A549 (cell line): ENCODE data around the gene ZSCAN9. TPM values are rescaled to one million over a fixed set of nuclear protein-coding genes. Genes with fewer than 3 reads are reported as not detected.

ENCODE experiments used
- ATAC-seq, 2 experiments: fragments of 200-7000 bp in 1 of 2; fragments of >200 bp in 1 of 2; cut with Nextera tagmentation in 1 of 2; cut with Tn5 transposase in 1 of 2; 3 replicates each; pipeline versions ENCODE4 v1.8.0 to v1.9.1; 2018 to 2020; ENCODE audit warnings: mild to moderate bottlenecking in 1 of 2, moderate library complexity in 1 of 2
- CTCF ChIA-PET: fragments of 300-600 bp; sonication (Branson Sonifier 250); formaldehyde crosslinking; extraction: SDS; loops from one replicate; lab custom pipeline; 2021; ENCODE audit warnings: antibody characterized with exemption, inconsistent platforms; lab: Yijun Ruan, JAX
- POLR2A ChIA-PET: fragments of 350-600 bp; formaldehyde crosslinking; extraction: SDS; loops from one replicate; lab custom pipeline; 2021; ENCODE audit warnings: antibody characterized with exemption, inconsistent platforms; lab: Yijun Ruan, JAX
- DNase-seq, 2 experiments: peaks; one replicate each; pipeline versions ENCODE4 v3.0.0 to v3.0.0-alpha.2; 2011 to 2016; ENCODE audit warnings: low read depth in 1 of 2, low spot score in 1 of 2
- FAIRE-seq: peaks from 2 replicates; lab custom pipeline; 2011; peaks lifted over from hg19 to GRCh38; lab: Jason Lieb, UNC
- H3K27ac ChIP-seq, 2 experiments: fragments of >200 bp; sonication (Bioruptor Twin); formaldehyde crosslinking; 3 replicates each; pipeline ENCODE4 v1.5.1; 2016 to 2017
- H3K4me1 ChIP-seq: fragments of >200 bp; sonication (Bioruptor Twin); formaldehyde crosslinking; 3 replicates; pipeline ENCODE4 v1.6.1; 2016
- H3K4me2 ChIP-seq: fragments of >200 bp; sonication (Bioruptor Twin); formaldehyde crosslinking; 3 replicates; pipeline ENCODE4 v1.6.1; 2016
- H3K4me3 ChIP-seq: fragments of >200 bp; sonication (Bioruptor Twin); formaldehyde crosslinking; 3 replicates; pipeline ENCODE4 v1.5.1; 2016
- H3K9me3 ChIP-seq: fragments of >200 bp; sonication (Bioruptor Twin); formaldehyde crosslinking; 3 replicates; pipeline ENCODE4 v1.6.1; 2016
- CEBPB ChIP-seq, 2 experiments: fragments of >200 bp in 1 of 2; sonication (Bioruptor Twin) in 1 of 2; formaldehyde crosslinking in 1 of 2; IDR thresholded peaks; 2 replicates each; pipeline ENCODE4 v1.6.1; 2012 to 2016
- CHD4 ChIP-seq: fragments of 200-600 bp; sonication (generic); IDR thresholded peaks from 2 replicates; pipeline ENCODE4 v1.6.1; 2016; ENCODE audit warnings: antibody characterized with exemption, mild to moderate bottlenecking, borderline replicate concordance
- EHF ChIP-seq: fragments of 250-450 bp; sonication (Bioruptor Pico); IDR thresholded peaks from 2 replicates; pipeline ENCODE4 v1.5.0; 2020; ENCODE audit warnings: mild to moderate bottlenecking
- EHMT2 ChIP-seq: fragments of 200-600 bp; sonication (generic); IDR thresholded peaks from 2 replicates; pipeline ENCODE4 v1.6.1; 2016; ENCODE audit warnings: antibody characterized with exemption, low read depth, mild to moderate bottlenecking, moderate library complexity
- EP300 ChIP-seq, 2 experiments: fragments of >200 bp; sonication (Bioruptor Twin); formaldehyde crosslinking; IDR thresholded peaks; 2 replicates in 1 of 2; 3 replicates in 1 of 2; pipeline ENCODE4 v1.6.1; 2016 to 2017
- ESRRA ChIP-seq: fragments of 150-350 bp; IDR thresholded peaks from 2 replicates; pipeline ENCODE4 v1.6.1; 2014; ENCODE audit warnings: mild to moderate bottlenecking, low read length, borderline replicate concordance
- FOSB ChIP-seq: fragments of 250-450 bp; sonication (Bioruptor Pico); IDR thresholded peaks from 2 replicates; pipeline ENCODE4 v1.5.0; 2020; ENCODE audit warnings: mild to moderate bottlenecking, moderate library complexity
- GATA3 ChIP-seq: IDR thresholded peaks from 2 replicates; pipeline ENCODE4 v1.6.1; 2012; ENCODE audit warnings: borderline replicate concordance
- HDAC2 ChIP-seq: fragments of 200-600 bp; sonication (generic); IDR thresholded peaks from 2 replicates; pipeline ENCODE4 v1.6.1; 2016
- HOXB13 ChIP-seq: fragments of 250-450 bp; sonication (Bioruptor Pico); IDR thresholded peaks from 2 replicates; pipeline ENCODE4 v1.5.0; 2020; ENCODE audit warnings: low read depth, mild to moderate bottlenecking, moderate library complexity
- KDM1A ChIP-seq: fragments of 200-600 bp; sonication (generic); IDR thresholded peaks from 2 replicates; pipeline ENCODE4 v1.6.1; 2016; ENCODE audit warnings: low read depth, mild to moderate bottlenecking
- KDM5A ChIP-seq: fragments of 200-600 bp; sonication (generic); IDR thresholded peaks from 2 replicates; pipeline ENCODE4 v1.6.1; 2016; ENCODE audit warnings: antibody characterized with exemption, mild to moderate bottlenecking
- MAFK ChIP-seq: fragments of 450-650 bp; IDR thresholded peaks from 2 replicates; pipeline ENCODE4 v1.6.1; 2014; ENCODE audit not compliant: partially characterized antibody
- MYC ChIP-seq: IDR thresholded peaks from 2 replicates; pipeline ENCODE4 v1.6.1; 2012; ENCODE audit warnings: mild to moderate bottlenecking, inconsistent platforms, low read length, improper control_type of control experiment, borderline replicate concordance
- POLR2A ChIP-seq: IDR thresholded peaks from 2 replicates; pipeline ENCODE4 v1.6.1; 2012; ENCODE audit warnings: mild to moderate bottlenecking, low read length
- POLR2AphosphoS2 ChIP-seq: conservative IDR thresholded peaks from 2 replicates; pipeline ENCODE4 v1.6.1; 2012; ENCODE audit warnings: low read length, improper control_type of control experiment, inconsistent platforms
- ZC3H11A ChIP-seq: fragments of 450-650 bp; IDR thresholded peaks from 2 replicates; pipeline ENCODE4 v1.6.1; 2014; ENCODE audit warnings: antibody characterized with exemption, mild to moderate bottlenecking
- ZFP36 ChIP-seq: fragments of 450-650 bp; IDR thresholded peaks from 2 replicates; pipeline ENCODE4 v1.6.1; 2014; ENCODE audit warnings: borderline replicate concordance; ENCODE audit not compliant: partially characterized antibody
- ZSCAN20 ChIP-seq: fragments of 250-450 bp; sonication (Bioruptor Pico); IDR thresholded peaks from 2 replicates; pipeline ENCODE4 v1.8.0; 2022; ENCODE audit warnings: mild to moderate bottlenecking, moderate library complexity
- WGBS: methylation state at CpG from one replicate; pipeline ENCODE4 v1.1.6; 2017; ENCODE audit errors: missing lambda C conversion rate; 5-methylcytosine and 5-hydroxymethylcytosine counted together
- polyA plus RNA-seq, 4 experiments: library from polyadenylated mRNA; depleted of rRNA in 3 of 4; stranded (reverse); fragments of >200 nt; fragmentation: RNase III in 1 of 4; extraction: RNeasy Plus Mini Kit Qiagen cat#74134 plus additional on column Dnase treatment in 1 of 4; gene quantifications; 2 replicates in 3 of 4; 3 replicates in 1 of 4; pipeline ENCODE4 v1.2.3, GENCODE V29; 2011 to 2017
- TF ChIP-seq, protein P1 (sequence below): IDR thresholded peaks from 2 replicates; pipeline ENCODE4 v1.6.1; 2012
- TF ChIP-seq, protein P2 (sequence below): fragments of 250-450 bp; sonication (Bioruptor Pico); IDR thresholded peaks from 2 replicates; pipeline ENCODE4 v1.5.0; 2020; ENCODE audit warnings: low read depth, mild to moderate bottlenecking, moderate library complexity
- TF ChIP-seq, protein P3 (sequence below): fragments of >200 bp; sonication (Bioruptor Twin); formaldehyde crosslinking; IDR thresholded peaks from 3 replicates; pipeline ENCODE4 v1.6.1; 2016
- TF ChIP-seq, protein P4 (sequence below): IDR thresholded peaks from 2 replicates; pipeline ENCODE4 v1.6.1; 2012; ENCODE audit warnings: low read depth, borderline replicate concordance
- TF ChIP-seq, protein P5 (sequence below): IDR thresholded peaks from 2 replicates; pipeline ENCODE4 v1.6.1; 2012
- TF ChIP-seq, protein P6 (sequence below): fragments of 250-450 bp; sonication (Bioruptor Pico); IDR thresholded peaks from 2 replicates; pipeline ENCODE4 v1.5.0; 2021; ENCODE audit warnings: mild to moderate bottlenecking, moderate library complexity, borderline replicate concordance

Gene ZSCAN9
- polyA plus RNA-seq, 2 of the 4 experiments (the other 2 are of a cell fraction), result 7.7 to 16.2 TPM

DNA sequence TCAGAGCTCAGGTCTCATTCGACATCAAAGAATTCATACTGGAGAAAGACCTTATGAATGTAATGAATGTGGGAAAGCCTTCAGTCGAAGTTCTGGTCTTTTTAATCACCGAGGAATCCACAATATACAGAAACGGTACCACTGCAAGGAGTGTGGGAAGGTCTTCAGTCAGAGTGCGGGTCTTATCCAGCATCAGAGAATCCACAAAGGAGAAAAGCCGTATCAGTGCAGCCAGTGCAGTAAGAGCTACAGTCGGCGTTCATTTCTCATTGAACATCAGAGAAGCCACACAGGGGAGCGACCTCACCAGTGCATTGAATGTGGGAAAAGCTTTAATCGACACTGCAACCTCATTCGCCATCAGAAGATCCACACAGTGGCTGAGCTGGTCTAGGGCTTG lies 7.7 kb downstream of the ZSCAN9 start:
- 97% methylated on average over 11 of the region's 11 CpGs for WGBS
- CTCF ChIA-PET, result interaction anchor here (1.4 to 1.5 kb wide), 2 partner anchors 123 to 124 kb away, joined by 4 read pairs; no protein-coding TSS in a partner anchor

DNA sequence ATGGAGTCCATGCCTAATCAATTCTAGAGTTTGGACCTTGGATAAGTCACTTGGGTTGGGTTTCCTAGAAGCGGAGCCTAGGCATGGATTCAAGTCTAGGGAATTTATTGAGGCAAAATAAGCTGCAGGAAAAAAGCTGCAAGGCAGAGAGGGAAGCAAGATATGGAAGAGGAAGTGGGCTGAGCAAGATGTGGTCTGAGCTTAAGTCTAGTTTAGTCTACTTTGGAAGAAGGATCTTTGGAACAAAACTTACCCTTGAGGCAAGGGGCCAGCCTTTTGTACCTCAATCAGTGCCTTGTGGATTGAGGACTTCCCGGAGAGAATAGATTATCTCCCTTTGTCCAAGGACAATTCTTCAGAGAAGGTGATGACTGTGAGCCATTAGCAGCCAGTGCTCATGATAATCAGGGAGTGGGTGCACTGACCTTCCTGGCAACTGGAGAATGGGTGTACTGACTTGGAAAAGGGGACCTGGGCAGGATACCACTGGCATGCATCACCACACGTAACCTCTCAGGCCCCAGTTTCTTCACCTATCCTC lies 10.9 kb downstream of the ZSCAN9 start:
- FAIRE-seq (no peak), ATAC-seq (no peak), DNase-seq (no peak)
- ChIA-PET POLR2A (no interaction called here), CTCF (no interaction called here)
- Histone ChIP-seq H3K4me2 (no peak overlapping the region), H3K9me3 (peaks cover 10% of the 10 kb centered on the region; the same call in 1 of the 3 replicates), H3K4me1 (no peaks in the 10 kb centered on the region), H3K4me3 (no peak overlapping the region), H3K27ac (no peak overlapping the region)
- WGBS, result 93% methylated on average over 3 of the region's 3 CpGs
- TF ChIP-seq FOSB (CRISPR knock-in tag), result no peak
- no peak for TF ChIP-seq KDM1A
- no peak for TF ChIP-seq POLR2A
- TF ChIP-seq EHMT2, result no peak
- no peak for TF ChIP-seq ZC3H11A
- no peak for TF ChIP-seq MYC
- TF ChIP-seq CEBPB (IDR thresholded peaks at IDR 0.05), result no peak

More for the DNA sequence above, 7.7 kb downstream of the ZSCAN9 start:
- ATAC-seq (no peak), FAIRE-seq (no peak), DNase-seq (no peak)
- Histone ChIP-seq H3K27ac (no peak overlapping the region), H3K4me1 (no peaks in the 10 kb centered on the region), H3K9me3 (peaks cover 10% of the 10 kb centered on the region; the same call in 1 of the 3 replicates), H3K4me3 (no peak overlapping the region), H3K4me2 (no peak overlapping the region)
- no peak for TF ChIP-seq GATA3
- no peak for TF ChIP-seq POLR2AphosphoS2
- TF ChIP-seq ZFP36, result no peak
- TF ChIP-seq MAFK, result no peak
- TF ChIP-seq, protein P1, sequence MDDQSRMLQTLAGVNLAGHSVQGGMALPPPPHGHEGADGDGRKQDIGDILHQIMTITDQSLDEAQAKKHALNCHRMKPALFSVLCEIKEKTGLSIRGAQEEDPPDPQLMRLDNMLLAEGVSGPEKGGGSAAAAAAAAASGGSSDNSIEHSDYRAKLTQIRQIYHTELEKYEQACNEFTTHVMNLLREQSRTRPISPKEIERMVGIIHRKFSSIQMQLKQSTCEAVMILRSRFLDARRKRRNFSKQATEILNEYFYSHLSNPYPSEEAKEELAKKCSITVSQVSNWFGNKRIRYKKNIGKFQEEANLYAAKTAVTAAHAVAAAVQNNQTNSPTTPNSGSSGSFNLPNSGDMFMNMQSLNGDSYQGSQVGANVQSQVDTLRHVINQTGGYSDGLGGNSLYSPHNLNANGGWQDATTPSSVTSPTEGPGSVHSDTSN, result no peak
- no peak for TF ChIP-seq CHD4
- no peak for TF ChIP-seq KDM5A
- TF ChIP-seq, protein P2, sequence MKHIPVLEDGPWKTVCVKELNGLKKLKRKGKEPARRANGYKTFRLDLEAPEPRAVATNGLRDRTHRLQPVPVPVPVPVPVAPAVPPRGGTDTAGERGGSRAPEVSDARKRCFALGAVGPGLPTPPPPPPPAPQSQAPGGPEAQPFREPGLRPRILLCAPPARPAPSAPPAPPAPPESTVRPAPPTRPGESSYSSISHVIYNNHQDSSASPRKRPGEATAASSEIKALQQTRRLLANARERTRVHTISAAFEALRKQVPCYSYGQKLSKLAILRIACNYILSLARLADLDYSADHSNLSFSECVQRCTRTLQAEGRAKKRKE (CRISPR knock-in tag), result no peak
- no peak for TF ChIP-seq EP300 (IDR thresholded peaks at IDR 0.05)
- POLR2A ChIA-PET, result interaction anchor here (0.9 kb wide), 1 partner anchor 14 kb away, joined by 3 read pairs; no protein-coding TSS in a partner anchor

DNA sequence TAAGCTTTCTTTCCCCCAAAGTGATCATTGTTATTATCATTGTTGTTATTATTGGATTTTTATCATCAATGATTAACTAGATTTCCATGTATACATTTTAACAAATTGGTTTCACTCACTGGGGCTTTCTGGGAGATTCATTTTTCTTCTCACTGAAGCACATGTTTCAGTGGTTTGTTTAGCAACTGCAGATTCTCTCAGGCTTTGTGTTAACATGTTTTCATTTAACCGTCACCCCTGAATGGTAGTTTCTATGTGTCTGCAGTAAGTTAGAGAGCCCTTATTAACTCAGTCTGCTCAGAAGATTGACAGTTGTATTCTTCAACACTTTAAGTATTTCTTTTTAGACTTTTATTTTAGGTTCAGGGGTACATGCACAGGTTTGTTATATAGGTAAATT lies 14.6 kb downstream of the ZSCAN9 start:
- no peak overlapping the region for H3K4me3 ChIP-seq
- WGBS, result 92% methylated on average over 1 of the region's 1 CpG
- TF ChIP-seq, protein P3, sequence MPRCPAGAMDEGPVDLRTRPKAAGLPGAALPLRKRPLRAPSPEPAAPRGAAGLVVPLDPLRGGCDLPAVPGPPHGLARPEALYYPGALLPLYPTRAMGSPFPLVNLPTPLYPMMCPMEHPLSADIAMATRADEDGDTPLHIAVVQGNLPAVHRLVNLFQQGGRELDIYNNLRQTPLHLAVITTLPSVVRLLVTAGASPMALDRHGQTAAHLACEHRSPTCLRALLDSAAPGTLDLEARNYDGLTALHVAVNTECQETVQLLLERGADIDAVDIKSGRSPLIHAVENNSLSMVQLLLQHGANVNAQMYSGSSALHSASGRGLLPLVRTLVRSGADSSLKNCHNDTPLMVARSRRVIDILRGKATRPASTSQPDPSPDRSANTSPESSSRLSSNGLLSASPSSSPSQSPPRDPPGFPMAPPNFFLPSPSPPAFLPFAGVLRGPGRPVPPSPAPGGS, result no peak
- TF ChIP-seq, protein P4, sequence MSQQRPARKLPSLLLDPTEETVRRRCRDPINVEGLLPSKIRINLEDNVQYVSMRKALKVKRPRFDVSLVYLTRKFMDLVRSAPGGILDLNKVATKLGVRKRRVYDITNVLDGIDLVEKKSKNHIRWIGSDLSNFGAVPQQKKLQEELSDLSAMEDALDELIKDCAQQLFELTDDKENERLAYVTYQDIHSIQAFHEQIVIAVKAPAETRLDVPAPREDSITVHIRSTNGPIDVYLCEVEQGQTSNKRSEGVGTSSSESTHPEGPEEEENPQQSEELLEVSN, result no peak
- TF ChIP-seq HDAC2, result no peak
- no peak for TF ChIP-seq CHD4
- TF ChIP-seq ZC3H11A, result no peak
- TF ChIP-seq, protein P5, sequence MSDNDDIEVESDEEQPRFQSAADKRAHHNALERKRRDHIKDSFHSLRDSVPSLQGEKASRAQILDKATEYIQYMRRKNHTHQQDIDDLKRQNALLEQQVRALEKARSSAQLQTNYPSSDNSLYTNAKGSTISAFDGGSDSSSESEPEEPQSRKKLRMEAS, result no peak
- TF ChIP-seq EHF (CRISPR knock-in tag), result no peak
- no peak for TF ChIP-seq ZSCAN20 (CRISPR knock-in tag)
- TF ChIP-seq, protein P1, result no peak
- TF ChIP-seq HOXB13 (CRISPR knock-in tag), result no peak
- no peak for TF ChIP-seq ESRRA
- TF ChIP-seq, protein P6, sequence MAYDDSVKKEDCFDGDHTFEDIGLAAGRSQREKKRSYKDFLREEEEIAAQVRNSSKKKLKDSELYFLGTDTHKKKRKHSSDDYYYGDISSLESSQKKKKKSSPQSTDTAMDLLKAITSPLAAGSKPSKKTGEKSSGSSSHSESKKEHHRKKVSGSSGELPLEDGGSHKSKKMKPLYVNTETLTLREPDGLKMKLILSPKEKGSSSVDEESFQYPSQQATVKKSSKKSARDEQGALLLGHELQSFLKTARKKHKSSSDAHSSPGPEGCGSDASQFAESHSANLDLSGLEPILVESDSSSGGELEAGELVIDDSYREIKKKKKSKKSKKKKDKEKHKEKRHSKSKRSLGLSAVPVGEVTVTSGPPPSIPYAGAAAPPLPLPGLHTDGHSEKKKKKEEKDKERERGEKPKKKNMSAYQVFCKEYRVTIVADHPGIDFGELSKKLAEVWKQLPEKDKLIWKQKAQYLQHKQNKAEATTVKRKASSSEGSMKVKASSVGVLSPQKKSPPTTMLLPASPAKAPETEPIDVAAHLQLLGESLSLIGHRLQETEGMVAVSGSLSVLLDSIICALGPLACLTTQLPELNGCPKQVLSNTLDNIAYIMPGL, result no peak
- no peak overlapping the region for H3K4me2 ChIP-seq
- ChIA-PET POLR2A (no interaction called here), CTCF (no interaction called here)
- FAIRE-seq, result no peak
- no peaks in the 10 kb centered on the region for H3K4me1 ChIP-seq
- H3K27ac ChIP-seq, result no peak overlapping the region
- no peaks in the 10 kb centered on the region for H3K9me3 ChIP-seq
- ATAC-seq, result no peak
- no peak for DNase-seq
